Endothelial cell of umbilical vein (primary cell): ENCODE measurements around the gene GTF2IRD1. TPM values are rescaled to one million over a fixed set of nuclear protein-coding genes. Genes with fewer than 3 reads are reported as not detected.

Source experiments
- BruUV-seq: library from RNA; stranded (reverse); fragments of 400-500 nt; replicated peaks from 2 replicates; lab custom pipeline; 2021; lab: Mats Ljungman, UMichigan
- CTCF ChIA-PET: fragments of 300-600, 350-600 bp; sonication (Branson Sonifier 250); formaldehyde crosslinking; loops from one replicate; lab custom pipeline; 2021; ENCODE audit warnings: antibody characterized with exemption, inconsistent platforms; lab: Charles Lee
- POLR2A ChIA-PET: fragments of 300-600, 350-600 bp; sonication (Branson Sonifier 250); formaldehyde crosslinking; loops from one replicate; lab custom pipeline; 2021; ENCODE audit warnings: antibody characterized with exemption, inconsistent platforms; lab: Charles Lee
- DNase-seq: peaks from one replicate; pipeline ENCODE4 v3.0.0-alpha.2; 2011; ENCODE audit warnings: low read depth, low spot score
- FAIRE-seq: peaks from 2 replicates; lab custom pipeline; 2011; peaks lifted over from hg19 to GRCh38; lab: Jason Lieb, UNC
- H2AFZ ChIP-seq: 2 replicates; pipeline ENCODE4 v1.6.0; 2012; ENCODE audit warnings: low read depth, low read length, control low read depth, inconsistent platforms
- H3K27ac ChIP-seq: 2 replicates; pipeline ENCODE4 v1.5.1; 2011; ENCODE audit warnings: low read depth, mild to moderate bottlenecking, control low read depth, low read length, moderate library complexity; ENCODE audit not compliant: insufficient read depth
- H3K27me3 ChIP-seq, 2 experiments: 2 replicates each; pipeline versions ENCODE4 v1.6.0 to v1.6.1; 2011; ENCODE audit warnings: low read length in 2 of 2, mixed read lengths in 1 of 2; ENCODE audit not compliant: control insufficient read depth in 2 of 2, insufficient read depth in 2 of 2
- H3K36me3 ChIP-seq, 2 experiments: 2 replicates in 1 of 2; 3 replicates in 1 of 2; pipeline ENCODE4 v1.5.1; 2011; ENCODE audit warnings: low read length in 2 of 2, mild to moderate bottlenecking in 1 of 2, moderate library complexity in 1 of 2; ENCODE audit not compliant: control insufficient read depth in 2 of 2, insufficient read depth in 2 of 2; ENCODE audit errors: extremely low read depth in 1 of 2
- H3K4me1 ChIP-seq: 3 replicates; pipeline ENCODE4 v1.5.1; 2011; ENCODE audit warnings: mild to moderate bottlenecking, low read length; ENCODE audit not compliant: control insufficient read depth, insufficient read depth; ENCODE audit errors: extremely low read depth
- H3K4me2 ChIP-seq: 2 replicates; pipeline ENCODE4 v1.6.1; 2011; ENCODE audit warnings: low read length, control low read depth, mixed read lengths; ENCODE audit not compliant: insufficient read depth
- H3K4me3 ChIP-seq, 3 experiments: fragments of 200-600 bp in 1 of 3; sonication (generic), shearing (Covaris generic) in 1 of 3; replicated peaks in 1 of 3; 2 replicates each; pipeline ENCODE4 v1.5.1; 2011 to 2016; ENCODE audit warnings: control low read depth in 3 of 3, low read length in 3 of 3, mild to moderate bottlenecking in 2 of 3, inconsistent platforms in 1 of 3, low read depth in 1 of 3, moderate library complexity in 1 of 3; ENCODE audit not compliant: insufficient read depth in 1 of 3
- H3K79me2 ChIP-seq: 2 replicates; pipeline ENCODE4 v1.6.0; 2012; ENCODE audit warnings: low read length, inconsistent platforms; ENCODE audit not compliant: control insufficient read depth, insufficient read depth
- H3K9ac ChIP-seq: replicated peaks from 2 replicates; pipeline ENCODE3; 2011; ENCODE audit warnings: low read length, control low read depth; ENCODE audit not compliant: insufficient read depth; ENCODE audit errors: extremely low read depth
- H3K9me1 ChIP-seq: replicated peaks from 3 replicates; pipeline ENCODE4 v1.6.0; 2011; ENCODE audit warnings: mild to moderate bottlenecking, low read length; ENCODE audit not compliant: control insufficient read depth, insufficient read depth; ENCODE audit errors: extremely low read depth
- H3K9me3 ChIP-seq: replicated peaks from 2 replicates; pipeline ENCODE4 v1.5.1; 2012; ENCODE audit warnings: low read length, inconsistent platforms; ENCODE audit not compliant: control insufficient read depth, insufficient read depth
- H4K20me1 ChIP-seq: replicated peaks from 2 replicates; pipeline ENCODE3; 2011; ENCODE audit warnings: mild to moderate bottlenecking, low read length; ENCODE audit not compliant: control insufficient read depth, insufficient read depth; ENCODE audit errors: extremely low read depth
- EZH2 ChIP-seq: IDR thresholded peaks from 2 replicates; pipeline ENCODE4 v1.6.1; 2012; ENCODE audit warnings: borderline replicate concordance, low read depth, mild to moderate bottlenecking, moderate library complexity, low read length, inconsistent platforms; ENCODE audit not compliant: severe bottlenecking
- JUN ChIP-seq: IDR thresholded peaks from 2 replicates; pipeline ENCODE4 v1.6.1; 2011; ENCODE audit warnings: borderline replicate concordance, low read depth; ENCODE audit not compliant: insufficient read length, insufficient read depth
- MYC ChIP-seq: IDR thresholded peaks from one replicate; pipeline ENCODE4 v1.6.1; 2011; ENCODE audit warnings: mild to moderate bottlenecking, low read depth, low read length
- POLR2A ChIP-seq: IDR thresholded peaks from 2 replicates; pipeline ENCODE4 v1.6.1; 2012; ENCODE audit warnings: low read depth, mild to moderate bottlenecking, control low read depth, low read length
- POLR2AphosphoS5 ChIP-seq: IDR thresholded peaks from 2 replicates; pipeline ENCODE4 v1.6.1; 2012; ENCODE audit warnings: low read depth, mild to moderate bottlenecking, control low read depth, low read length, moderate library complexity; ENCODE audit not compliant: insufficient read depth
- dilution Hi-C: fragments of 300-500 bp; cut with MboI; formaldehyde crosslinking; loops from one replicate; pipeline ENCODE4 v1.15.0; 2019; ENCODE audit warnings: low sequenced_read_pairs; ENCODE audit not compliant: extremely low pct_ligation_motif_present
- intact Hi-C: fragments of 100-400 bp; cut with micrococcal nuclease; formaldehyde crosslinking; loops from one replicate; pipeline ENCODE4 v1.10.0; 2022
- polyA plus RNA-seq, 4 experiments: library from polyadenylated mRNA; depleted of rRNA in 3 of 4; stranded (reverse) in 3 of 4; unstranded in 1 of 4; fragments of >200 nt; gene quantifications; 2 replicates each; pipeline versions ENCODE4 v1.2.1 to v1.2.3, GENCODE V29; 2011 to 2012; ENCODE audit warnings: missing spikeins in 1 of 4
- total RNA-seq: library from RNA; stranded (reverse); gene quantifications from 2 replicates; pipeline ENCODE4 v1.2.3, GENCODE V29; 2021
- TF ChIP-seq, protein P1 (sequence below): IDR thresholded peaks from 2 replicates; pipeline ENCODE4 v1.6.1; 2011; ENCODE audit not compliant: insufficient read depth, insufficient read length
- TF ChIP-seq, protein P2 (sequence below), 2 donors: IDR thresholded peaks; 1 replicate in 1 of 2; 2 replicates in 1 of 2; pipeline ENCODE4 v1.5.1; 2011; ENCODE audit warnings: low read length in 2 of 2, mild to moderate bottlenecking in 2 of 2, moderate library complexity in 2 of 2, control low read depth in 1 of 2, inconsistent platforms in 1 of 2, low read depth in 1 of 2; ENCODE audit not compliant: insufficient read depth in 1 of 2; ENCODE audit errors: extremely low read depth in 1 of 2

GTF2IRD1 gene
- total and polyA plus RNA-seq, 2 donors (not counting 3 experiments of a cell fraction or from before 2014, with no cell fraction given), result 14.2 to 24.2 TPM

DNA sequence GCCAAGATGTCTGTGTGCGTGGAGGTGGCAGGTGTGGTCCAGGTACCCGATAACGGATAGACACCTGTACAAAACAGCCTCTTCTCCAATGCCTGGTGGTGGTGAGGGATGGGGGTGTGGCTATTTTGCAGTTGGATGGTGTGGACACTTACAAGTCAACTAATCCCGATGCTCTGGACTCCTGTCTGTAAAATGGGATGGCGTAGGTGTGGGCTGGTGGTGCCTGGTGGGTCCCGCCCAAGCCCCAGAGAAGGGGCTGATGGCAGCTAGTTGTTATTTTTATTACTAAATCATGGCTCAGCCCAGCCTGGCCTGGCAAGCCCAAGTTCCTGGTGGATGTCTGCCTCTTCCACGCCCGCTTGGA, 22.3 kb downstream of the GTF2IRD1 start:
- no peak overlapping the region for H3K4me3 ChIP-seq
- FAIRE-seq, result no peak
- H3K27ac ChIP-seq, result no peak overlapping the region
- no peak for TF ChIP-seq MYC
- no peak for TF ChIP-seq POLR2AphosphoS5
- TF ChIP-seq, protein P1, sequence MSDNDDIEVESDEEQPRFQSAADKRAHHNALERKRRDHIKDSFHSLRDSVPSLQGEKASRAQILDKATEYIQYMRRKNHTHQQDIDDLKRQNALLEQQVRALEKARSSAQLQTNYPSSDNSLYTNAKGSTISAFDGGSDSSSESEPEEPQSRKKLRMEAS, result no peak
- no peak for TF ChIP-seq EZH2
- TF ChIP-seq JUN, result no peak
- TF ChIP-seq, protein P2, sequence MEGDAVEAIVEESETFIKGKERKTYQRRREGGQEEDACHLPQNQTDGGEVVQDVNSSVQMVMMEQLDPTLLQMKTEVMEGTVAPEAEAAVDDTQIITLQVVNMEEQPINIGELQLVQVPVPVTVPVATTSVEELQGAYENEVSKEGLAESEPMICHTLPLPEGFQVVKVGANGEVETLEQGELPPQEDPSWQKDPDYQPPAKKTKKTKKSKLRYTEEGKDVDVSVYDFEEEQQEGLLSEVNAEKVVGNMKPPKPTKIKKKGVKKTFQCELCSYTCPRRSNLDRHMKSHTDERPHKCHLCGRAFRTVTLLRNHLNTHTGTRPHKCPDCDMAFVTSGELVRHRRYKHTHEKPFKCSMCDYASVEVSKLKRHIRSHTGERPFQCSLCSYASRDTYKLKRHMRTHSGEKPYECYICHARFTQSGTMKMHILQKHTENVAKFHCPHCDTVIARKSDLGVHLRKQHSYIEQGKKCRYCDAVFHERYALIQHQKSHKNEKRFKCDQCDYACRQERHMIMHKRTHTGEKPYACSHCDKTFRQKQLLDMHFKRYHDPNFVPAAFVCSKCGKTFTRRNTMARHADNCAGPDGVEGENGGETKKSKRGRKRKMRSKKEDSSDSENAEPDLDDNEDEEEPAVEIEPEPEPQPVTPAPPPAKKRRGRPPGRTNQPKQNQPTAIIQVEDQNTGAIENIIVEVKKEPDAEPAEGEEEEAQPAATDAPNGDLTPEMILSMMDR (IDR thresholded peaks at IDR 0.05; ENCODE audit: extremely low read depth in 1 of 2, insufficient read depth in 1 of 2, low read depth in 1 of 2, low read length in 2 of 2), result no peak
- no peak for TF ChIP-seq POLR2A
- no peak overlapping the region for H2AFZ ChIP-seq
- no TSS peak for BruUV-seq
- H3K4me2 ChIP-seq, result no peak overlapping the region
- no peaks in the 10 kb centered on the region for H4K20me1 ChIP-seq
- no peak overlapping the region for H3K9ac ChIP-seq
- H3K9me1 ChIP-seq, result no peaks in the 10 kb centered on the region
- peaks cover 27% of the 10 kb centered on the region for H3K4me1 ChIP-seq
- H3K9me3 ChIP-seq, result no peaks in the 10 kb centered on the region
- no peaks in the 10 kb centered on the region for H3K36me3 ChIP-seq
- POLR2A ChIA-PET, result no interaction called here
- intact Hi-C loops, result no loop called here
- H3K27me3 ChIP-seq, result no peaks in the 10 kb centered on the region
- dilution Hi-C loops, result no loop called here
- H3K79me2 ChIP-seq, result peaks cover 5% of the 10 kb centered on the region
- DNase-seq, result no peak
- CTCF ChIA-PET, result interaction anchor here (1.0 kb wide), 1 partner anchor 26 kb away, joined by 3 read pairs; no protein-coding TSS in a partner anchor
